Measurements from ENCODE around the gene ELOVL3.
"Not testable (repeated sequence)": the region's sequence is repeated elsewhere in the genome, so short reads cannot be mapped to it uniquely, and the experiment has no call there.

The ELOVL3 gene, protein sequence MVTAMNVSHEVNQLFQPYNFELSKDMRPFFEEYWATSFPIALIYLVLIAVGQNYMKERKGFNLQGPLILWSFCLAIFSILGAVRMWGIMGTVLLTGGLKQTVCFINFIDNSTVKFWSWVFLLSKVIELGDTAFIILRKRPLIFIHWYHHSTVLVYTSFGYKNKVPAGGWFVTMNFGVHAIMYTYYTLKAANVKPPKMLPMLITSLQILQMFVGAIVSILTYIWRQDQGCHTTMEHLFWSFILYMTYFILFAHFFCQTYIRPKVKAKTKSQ

DNA sequence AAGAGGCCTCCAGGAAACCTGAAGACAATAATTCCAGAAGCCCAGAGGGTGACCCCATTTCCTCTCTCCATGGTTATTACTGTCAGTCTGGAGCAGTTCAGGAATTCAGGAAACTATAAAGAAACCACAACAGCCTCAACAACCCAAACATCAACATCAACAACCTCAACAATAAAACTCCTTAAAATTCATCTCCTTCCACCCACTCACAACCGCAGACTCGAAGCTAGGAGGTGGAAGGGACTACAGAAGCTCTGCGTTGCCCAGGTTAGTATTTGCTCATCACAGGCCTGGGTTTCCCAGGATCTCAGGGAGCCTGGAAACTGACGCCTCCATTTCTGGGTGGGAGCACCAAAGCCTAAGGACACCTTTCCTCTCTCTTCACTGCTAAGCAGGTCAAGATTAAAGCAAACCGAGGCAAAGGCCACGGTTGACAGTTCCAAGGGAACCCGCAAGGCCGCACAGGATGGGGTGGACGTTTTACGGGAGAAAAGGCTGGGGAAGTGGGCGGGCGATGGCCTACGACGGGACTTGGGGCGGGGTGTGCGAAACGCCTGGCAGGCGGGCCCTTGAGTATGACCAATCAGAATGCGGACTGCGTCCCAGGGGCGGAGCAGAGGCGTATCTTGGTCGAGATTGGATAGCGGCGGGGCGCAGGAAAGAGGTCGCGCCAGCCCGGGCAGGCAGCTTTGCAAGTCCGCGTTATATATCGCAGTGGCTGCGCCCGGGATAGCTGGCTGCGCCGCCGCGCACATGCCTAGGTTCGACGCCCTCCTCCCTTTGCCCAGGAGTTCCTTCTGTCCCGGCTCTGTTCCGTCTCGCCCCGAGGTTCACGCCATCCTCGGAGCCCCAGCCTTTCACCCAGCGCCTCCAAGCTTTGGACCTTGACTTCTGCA lies at the start of gene ELOVL3:
Gene ELOVL3 (plus strand): TSS at position 654 of the 896 bp plus-strand sequence. CDS start 250 bp downstream, outside the sequence.
- DNase-seq, result peak; percentile 84 to 97 (median 92)
- intact Hi-C loops (cut with DNase I), result no loop called here

DNA sequence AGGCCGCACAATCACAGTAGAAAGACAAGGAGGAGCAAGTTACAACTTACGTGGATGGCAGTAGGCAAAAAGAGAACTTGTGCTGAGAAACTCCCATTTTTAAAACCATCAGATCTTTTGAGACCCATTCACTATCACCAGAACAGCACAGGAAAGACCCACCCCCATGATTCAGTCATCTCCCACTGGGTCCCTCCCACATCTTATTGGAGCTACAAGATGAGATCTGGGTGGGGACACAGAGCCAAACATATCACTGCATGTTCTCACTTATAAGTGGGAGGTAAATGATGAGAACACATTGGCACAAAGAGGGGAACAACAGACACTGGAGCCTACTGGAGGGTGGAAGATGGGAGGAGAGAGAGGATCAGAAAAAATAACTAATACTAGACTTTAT lies 41.5 kb upstream of the ELOVL3 start:
- intact Hi-C loops (cut with DNase I), result no loop called here
- peak in 32 of 42 donors; percentile 14 to 86 (median 44) for DNase-seq

DNA sequence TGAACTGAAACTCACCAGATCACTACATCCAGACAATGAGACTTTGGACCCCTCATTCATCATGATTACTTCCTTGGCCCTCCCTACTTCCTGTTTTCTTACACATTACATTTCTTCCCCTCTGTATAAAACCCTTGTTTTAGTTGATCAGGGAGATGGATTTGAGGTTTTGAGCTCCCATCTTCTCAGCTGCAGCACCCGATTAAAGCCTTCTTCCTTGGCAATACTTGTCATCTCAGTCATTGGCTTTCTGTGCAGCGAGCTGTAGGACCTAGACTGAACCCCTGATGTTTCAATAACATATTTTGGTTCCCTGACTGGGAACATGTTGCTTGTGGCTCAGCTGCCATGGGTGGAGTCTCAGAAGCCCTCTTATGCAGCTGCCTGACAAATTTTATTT lies 40.8 kb upstream of the ELOVL3 start:
- DNase-seq, result no peak
- intact Hi-C loops (cut with DNase I), result no loop called here

DNA sequence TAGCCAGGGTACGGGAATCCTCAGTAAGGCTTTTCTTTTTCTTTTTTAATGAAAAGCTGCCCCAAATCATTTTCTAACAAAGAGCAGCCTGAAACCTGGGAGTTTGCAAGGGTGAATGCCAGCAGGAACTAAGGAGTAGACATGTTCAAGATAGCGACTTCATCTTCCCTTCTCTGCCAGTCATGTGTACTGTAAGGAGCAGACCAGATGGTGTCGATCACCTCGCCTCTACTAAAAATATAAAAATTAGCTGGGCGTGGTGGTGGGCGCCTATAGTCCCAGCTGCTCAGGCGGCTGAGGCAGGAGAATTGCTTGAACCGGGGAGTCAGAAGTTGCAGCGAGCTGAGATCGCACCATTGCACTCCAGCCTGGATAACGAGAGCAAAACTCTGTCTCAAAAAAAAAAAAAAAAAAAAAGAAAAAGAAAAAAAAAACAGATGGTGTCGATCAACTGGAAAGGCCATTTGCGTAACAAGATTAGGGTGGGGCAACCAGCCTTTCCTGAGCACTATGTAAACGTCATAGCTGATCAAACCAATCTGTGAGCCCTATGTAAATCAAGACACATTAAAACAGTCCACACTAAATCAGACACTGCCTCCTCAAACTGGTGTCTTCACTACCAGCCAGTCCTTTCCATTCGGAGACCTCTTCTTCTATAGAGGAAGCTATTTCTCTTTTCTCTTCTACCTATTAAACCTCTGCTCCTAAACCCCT lies 40.1 kb upstream of the ELOVL3 start:
- DNase-seq, result no peak

DNA sequence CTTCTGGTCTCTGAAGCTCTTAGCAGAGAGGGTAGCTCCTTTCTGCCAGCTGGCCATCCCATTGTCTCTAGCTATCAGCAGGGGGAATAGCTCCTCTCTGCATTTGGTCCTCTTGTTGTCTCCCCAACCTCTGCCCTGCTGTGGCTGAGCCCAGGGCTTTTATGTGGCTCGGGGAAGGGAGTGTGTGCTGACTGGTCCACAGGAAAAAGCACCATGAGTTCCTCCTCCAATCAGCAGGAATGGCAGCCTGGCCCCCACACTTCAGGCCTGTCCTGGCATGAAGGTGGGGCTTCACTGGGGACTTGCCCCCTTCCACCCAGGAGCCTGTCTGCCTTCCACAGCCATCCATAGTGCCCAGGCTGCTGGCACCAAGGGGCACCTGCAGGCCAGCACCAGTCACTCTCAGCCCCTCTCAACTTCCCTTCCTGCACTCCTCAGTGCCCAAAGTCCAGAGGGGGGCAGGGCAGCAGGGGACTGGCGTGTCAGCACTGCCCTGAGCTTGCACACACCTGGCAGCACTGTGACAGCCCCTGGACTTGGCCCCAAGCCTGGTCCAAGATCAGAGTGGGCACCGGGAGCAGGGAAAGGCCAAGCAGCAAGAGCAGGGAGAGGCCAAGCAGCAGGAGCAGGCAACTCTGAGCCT lies 37.7 kb upstream of the ELOVL3 start:
- DNase-seq, result no peak
- intact Hi-C loops (cut with DNase I), result no loop called here

More for the DNA sequence above, 40.1 kb upstream of the ELOVL3 start:
- intact Hi-C loops (cut with DNase I), result no loop called here

DNA sequence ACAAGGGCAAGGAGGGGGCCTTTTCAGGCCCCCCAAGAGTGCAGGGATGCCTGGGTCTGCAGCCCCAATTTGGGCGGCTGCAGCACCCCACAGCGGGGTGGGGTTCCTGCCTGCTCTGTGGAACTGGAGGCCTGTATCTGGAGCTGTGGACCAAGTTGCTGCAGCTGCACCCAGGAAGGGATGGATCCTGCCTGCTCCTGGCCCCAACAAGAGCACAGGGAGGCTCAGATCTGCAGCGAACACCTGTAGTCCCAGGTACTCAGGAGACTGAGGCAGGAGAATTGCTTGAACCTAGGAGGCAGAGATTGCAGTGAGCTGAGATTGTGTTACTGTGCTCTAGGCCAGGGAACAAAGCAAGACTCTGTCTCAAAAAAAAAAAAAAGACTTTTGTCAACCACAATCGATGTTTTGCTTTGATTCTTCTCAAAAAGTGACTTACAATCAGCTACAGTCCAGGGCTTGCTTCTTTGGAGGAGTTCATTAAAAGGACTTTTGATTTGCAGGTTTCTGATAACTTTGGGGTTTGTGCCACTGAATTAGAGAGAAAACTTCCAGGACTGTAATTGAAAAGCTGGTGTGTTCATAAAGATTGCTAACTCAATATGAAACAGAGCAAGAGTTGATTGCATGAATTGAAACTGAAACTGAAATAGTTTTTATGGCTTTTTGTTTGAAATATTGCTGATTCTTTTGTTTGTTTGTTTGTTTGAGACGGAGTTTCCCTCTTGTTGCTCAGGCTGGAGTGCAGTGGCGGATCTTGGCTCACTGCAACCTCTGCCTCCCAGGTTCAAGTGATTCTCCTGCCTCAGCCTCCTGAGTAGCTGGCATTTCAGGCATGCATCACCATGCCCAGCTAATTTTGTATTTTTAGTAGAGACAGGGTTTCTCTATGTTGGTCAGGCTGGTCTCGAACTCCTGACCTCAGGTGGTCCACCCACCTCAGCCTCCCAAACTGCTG lies 36.9 kb upstream of the ELOVL3 start:
- intact Hi-C loops (cut with DNase I); DNase-seq: not testable (repeated sequence)

DNA sequence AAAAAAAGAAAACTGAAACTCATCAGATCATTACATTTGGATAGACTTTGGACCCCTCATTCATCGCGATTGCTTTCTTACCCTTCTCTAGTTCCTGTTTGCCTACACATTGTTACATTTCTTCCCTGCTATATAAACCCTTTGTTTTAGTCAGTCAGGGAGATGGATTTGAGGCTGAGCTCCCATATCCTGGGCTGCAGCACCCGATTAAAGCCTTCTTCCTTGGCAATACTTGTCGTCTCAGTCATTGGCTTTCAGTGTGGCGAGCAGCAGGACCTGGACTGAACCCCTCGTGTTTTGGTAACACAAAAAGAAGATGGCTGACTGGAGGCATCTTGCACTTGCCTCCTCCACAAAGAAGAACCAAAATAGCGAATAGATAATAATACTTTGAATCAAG lies 34.1 kb upstream of the ELOVL3 start:
- no peak for DNase-seq
- intact Hi-C loops (cut with DNase I), result no loop called here

DNA sequence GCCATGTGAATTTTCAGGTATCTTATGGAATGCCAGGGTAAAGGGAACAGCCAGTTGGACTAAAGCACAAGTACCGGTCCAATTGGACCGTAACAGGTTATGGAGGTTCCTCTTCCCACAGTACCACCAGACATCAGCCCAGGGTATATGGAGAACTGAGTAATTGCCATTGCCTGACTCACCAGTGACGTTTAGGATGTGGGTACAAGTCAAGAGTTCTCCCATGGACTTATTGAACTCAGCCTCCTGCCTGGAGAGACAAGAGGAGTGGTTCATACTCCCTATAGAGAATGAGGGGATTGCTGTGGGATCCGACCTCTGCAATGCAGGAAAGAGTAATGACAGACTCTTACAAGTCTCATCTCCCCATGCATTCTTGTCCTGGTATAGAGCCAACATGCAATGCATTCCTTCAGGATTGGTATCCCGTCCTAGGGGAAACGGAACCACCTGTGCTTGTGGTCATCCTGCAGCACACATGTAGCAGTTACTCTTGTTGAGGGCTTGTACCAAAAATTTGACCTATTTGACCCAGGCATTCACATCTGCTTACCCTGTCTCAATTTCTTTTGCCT lies 30.7 kb upstream of the ELOVL3 start:
- intact Hi-C loops (cut with DNase I), result no loop called here
- DNase-seq, result no peak

DNA sequence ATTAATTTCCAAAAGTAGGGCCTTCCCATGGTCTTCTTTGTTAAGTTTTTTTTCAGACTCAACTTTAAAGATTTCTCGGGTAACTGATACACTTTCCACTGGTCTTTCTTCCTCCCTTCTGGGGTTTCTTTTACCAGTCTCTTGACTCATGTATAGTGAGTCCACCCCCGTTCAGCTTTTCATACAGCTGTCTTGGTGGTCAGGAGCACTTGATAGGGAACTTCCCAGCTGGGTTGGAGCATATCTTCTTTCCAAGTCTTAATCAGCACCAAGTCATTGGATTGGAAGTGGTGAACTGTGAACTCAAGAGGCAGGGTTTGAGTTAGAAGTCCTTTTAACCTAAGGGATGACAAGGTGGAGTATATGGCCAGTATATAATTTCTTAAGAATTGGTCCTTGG lies 29.2 kb upstream of the ELOVL3 start:
- intact Hi-C loops (cut with DNase I), result no loop called here
- no peak for DNase-seq

DNA sequence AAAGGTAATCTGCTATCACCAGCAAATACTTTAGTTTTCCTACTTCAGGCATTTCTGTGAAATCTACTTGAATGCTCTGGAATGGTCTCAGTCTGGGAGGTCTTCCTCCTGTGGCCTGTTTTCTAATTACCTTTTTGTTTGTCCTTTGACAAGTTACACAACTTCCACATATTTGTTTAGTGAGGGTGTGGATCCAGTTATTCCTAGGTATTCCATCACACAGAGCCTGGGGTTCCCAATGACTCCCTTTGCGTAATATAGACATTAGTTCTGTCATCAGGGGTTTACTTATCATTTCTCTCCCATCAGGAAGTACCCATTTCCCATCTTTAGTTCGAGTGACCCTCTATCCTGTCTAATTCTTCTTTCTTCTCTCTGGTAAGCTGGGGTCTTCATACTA lies 28.1 kb upstream of the ELOVL3 start:
- no peak for DNase-seq
- intact Hi-C loops (cut with DNase I), result no loop called here

DNA sequence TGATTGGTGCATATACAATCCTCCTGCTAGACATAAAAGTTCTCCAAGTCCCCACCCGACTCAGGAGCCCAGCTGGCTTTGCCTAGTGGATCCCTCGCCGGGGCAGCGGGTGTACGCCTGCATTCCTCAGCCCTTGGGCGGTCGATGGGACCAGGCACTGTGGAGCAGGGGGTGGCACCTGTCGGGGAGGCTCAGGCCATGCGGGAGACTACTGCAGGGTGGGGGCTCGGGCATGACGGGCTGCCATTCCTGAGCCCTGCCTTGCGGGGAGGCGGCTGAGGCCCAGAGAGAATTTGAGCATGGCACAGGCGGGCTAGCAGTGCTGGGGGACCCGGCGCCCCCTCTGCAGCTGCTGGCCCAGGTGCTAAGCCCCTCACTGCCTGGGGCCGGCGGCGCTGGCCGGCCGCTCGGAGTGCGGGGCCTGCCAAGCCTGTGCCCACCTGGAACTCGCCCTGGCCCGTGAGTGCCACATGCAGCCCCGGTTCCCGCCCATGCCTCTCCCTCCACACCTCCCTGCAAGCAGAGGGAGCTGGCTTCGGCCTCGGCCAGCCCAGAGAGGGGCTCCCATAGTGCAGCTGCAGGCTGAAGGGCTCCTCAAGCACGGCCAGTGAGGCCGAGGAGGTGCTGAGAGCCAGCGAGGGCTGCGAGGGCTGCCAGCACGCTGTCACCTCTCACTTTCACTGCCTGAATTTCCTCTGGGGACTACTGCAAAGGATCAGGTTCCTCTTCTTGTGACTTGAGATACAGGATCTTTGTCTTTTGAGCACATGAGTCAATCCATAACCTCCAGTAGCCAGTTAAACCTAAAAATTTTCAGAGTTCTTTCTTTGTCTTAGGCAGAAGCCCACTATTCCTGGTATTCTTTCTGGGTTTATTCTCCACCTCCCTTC lies 25.1 kb upstream of the ELOVL3 start:
- intact Hi-C loops (cut with DNase I), result no loop called here
- DNase-seq, result no peak

DNA sequence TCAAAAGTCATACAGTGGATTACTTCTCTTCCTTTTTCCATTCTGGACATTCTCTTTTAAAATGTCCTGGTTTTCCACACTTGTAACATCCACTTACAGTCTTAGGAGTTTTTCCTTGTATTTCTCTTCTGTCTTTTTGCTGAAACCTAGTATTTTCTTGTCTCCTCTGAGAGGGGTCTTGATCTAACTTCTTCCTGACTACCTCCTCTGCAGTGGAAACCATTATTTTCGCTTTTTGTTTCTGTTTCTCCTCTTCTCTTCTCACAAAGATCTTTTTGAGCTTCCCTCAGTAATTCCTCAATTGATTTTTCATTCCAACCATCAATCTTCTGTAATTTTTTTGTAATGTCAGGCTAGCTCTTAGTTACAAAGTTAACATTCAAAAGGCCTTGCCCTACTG lies 23.7 kb upstream of the ELOVL3 start:
- intact Hi-C loops (cut with DNase I), result no loop called here
- no peak for DNase-seq

DNA sequence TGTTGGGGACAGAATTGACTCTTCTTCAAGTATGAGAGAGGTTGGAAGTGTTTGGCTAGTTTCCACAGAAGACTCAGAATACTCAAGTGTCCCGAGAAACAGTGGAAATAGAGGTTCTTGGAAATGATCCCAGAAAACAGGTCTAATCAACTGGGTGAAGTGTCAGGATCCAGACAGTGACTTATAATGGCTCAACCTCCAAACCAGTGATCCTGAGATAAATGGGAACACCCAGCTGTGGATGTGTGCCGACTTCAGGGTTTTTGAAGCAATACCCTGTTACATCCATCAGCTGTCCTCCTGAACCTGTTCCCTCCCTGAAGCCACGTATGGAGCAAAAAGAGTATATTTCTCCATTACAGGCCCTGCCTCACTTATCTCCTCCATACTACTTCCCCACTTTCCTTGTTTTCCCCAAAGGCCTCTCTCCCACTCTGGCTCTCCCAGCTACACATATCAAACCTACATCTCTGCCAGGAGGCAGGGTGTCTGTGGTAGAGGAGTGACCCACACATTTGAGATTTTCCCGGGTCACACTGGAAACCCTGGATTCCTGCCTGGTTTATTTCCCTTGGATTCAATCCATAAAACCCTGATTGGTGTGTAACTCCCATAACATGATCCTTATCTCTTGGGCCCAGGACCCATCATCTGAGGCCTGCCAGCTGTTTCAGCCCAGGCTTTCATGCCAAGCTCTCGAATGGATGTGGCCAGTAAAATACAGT lies 17.6 kb upstream of the ELOVL3 start:
- no peak for DNase-seq
- intact Hi-C loops (cut with DNase I), result no loop called here

DNA sequence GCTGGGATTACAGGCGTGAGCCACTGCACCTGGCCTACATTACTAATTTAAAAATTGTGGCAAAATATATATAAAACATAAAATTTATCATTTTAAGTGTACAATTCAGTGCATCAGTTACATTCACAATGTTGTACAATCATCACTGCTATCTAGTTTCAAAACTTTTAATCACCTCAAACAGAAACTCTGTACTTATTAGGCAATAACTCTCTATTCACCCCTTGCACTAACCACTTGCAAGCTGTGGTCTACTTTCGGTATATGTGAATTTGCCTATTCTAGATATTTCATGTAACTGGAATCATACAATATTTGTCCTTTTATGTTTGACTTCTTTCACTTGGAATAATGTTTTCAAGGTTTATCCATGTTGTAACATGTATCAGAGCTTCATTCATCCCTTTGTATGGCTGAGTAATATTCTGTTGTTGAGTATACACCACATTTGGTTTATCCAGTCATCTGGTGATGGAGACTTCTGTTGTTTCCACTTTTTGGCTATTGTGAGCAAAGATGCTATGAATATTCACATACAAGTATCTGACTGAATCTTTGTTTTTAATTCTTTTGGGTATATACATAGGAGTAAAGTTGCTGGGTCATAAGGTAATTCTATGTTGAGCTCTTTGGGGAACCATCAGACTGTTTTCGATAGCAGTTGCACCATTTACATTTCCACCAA lies 14.3 kb upstream of the ELOVL3 start:
- intact Hi-C loops (cut with DNase I), result no loop called here
- DNase-seq, result no peak

DNA sequence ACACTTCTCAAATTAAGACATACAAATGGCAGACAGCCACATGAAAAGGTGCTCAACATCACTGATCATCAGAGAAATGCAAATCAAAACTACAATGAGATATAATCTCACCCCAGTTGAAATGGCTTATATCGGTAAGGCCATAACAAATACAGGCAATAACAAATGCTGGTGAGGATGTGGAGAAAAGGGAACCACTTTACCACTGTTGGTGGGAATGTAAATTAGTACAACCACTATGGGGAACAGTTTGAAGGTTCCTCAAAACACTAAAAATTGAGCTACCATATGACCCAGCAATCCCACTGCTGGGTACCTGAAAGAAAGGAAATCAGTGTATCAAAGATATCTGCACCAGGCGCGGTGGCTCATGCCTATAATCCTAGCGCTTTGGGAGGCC lies 12.5 kb upstream of the ELOVL3 start:
- intact Hi-C loops (cut with DNase I); DNase-seq: not testable (repeated sequence)

DNA sequence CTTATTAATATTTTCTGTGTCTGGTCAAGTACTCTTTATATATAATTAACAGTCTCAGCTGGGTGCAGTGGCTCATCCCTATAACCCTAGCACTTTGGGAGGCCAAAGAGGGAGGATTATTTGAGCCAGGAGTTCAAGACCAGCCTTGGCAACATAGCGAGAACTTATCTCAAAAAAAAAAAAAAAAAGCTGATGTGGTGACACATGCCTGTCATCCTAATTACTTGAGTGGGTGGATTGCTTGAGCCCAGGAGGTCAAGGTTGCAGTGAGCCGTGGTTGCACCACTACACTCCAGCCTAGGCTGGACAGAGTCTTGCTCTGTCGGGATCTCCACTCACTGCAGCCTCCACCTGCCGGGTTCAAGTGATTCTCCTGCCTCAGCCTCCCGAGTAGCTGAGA lies 6.7 kb upstream of the ELOVL3 start:
- intact Hi-C loops (cut with DNase I), result no loop called here
- no peak for DNase-seq

All from head of caudate nucleus (tissue), 42 donors.